Neural progenitor cell (in vitro differentiated cells): ENCODE results near the gene LGALS16. TPM values are rescaled to one million over a fixed set of nuclear protein-coding genes. Genes with fewer than 3 reads are reported as not detected.

Source experiments
- DNase-seq: peaks from one replicate; pipeline ENCODE4 v3.0.0-alpha.2; 2016; ENCODE audit warnings: low spot score
- H2AFZ ChIP-seq: fragments of 200-600 bp; sonication (generic); replicated peaks from 2 replicates; pipeline ENCODE4 v1.6.1; 2016; ENCODE audit warnings: antibody characterized with exemption
- H3F3A ChIP-seq: fragments of 200-600 bp; sonication (generic); 2 replicates; pipeline ENCODE4 v1.6.1; 2016; ENCODE audit warnings: antibody characterized with exemption, low read depth
- H3K27ac ChIP-seq: fragments of 200-600 bp; sonication (generic); 2 replicates; pipeline ENCODE4 v1.5.1; 2016; ENCODE audit warnings: mild to moderate bottlenecking
- H3K27me3 ChIP-seq: fragments of 200-600 bp; sonication (generic); 2 replicates; pipeline ENCODE4 v1.6.1; 2016; ENCODE audit warnings: mild to moderate bottlenecking, moderate library complexity
- H3K36me3 ChIP-seq: fragments of 200-600 bp; sonication (generic); 2 replicates; pipeline ENCODE4 v1.5.1; 2016
- H3K4me1 ChIP-seq: fragments of 200-600 bp; sonication (generic); 2 replicates; pipeline ENCODE4 v1.6.1; 2016; ENCODE audit warnings: mixed run types
- H3K4me2 ChIP-seq: fragments of 200-600 bp; sonication (generic); 2 replicates; pipeline ENCODE4 v1.6.1; 2016
- H3K4me3 ChIP-seq: fragments of 200-600 bp; sonication (generic); 2 replicates; pipeline ENCODE4 v1.5.1; 2016
- H3K79me2 ChIP-seq: fragments of 200-600 bp; sonication (generic); 2 replicates; pipeline ENCODE4 v1.6.1; 2016; ENCODE audit warnings: low read depth
- H3K9ac ChIP-seq: fragments of 200-600 bp; sonication (generic); 2 replicates; pipeline ENCODE4 v1.6.1; 2016
- H3K9me3 ChIP-seq: fragments of 200-600 bp; sonication (generic); 2 replicates; pipeline ENCODE4 v1.5.1; 2016; ENCODE audit warnings: low read depth
- H4K20me1 ChIP-seq: fragments of 200-600 bp; sonication (generic); 2 replicates; pipeline ENCODE4 v1.6.1; 2016; ENCODE audit warnings: low read depth
- H3K27ac Mint-ChIP-seq: 3 replicates; pipeline ENCODE4 v1.8.0; 2021; ENCODE audit warnings: mixed read lengths
- H3K27me3 Mint-ChIP-seq: 2 replicates; pipeline ENCODE4 v1.8.0; 2022; ENCODE audit warnings: low read depth, mild to moderate bottlenecking, inconsistent platforms, moderate library complexity, mixed read lengths; ENCODE audit not compliant: insufficient read depth
- H3K36me3 Mint-ChIP-seq: 3 replicates; pipeline ENCODE4 v1.8.0; 2021; ENCODE audit warnings: mixed read lengths
- H3K4me1 Mint-ChIP-seq: 3 replicates; pipeline ENCODE4 v1.8.0; 2021; ENCODE audit warnings: mixed read lengths
- H3K4me3 Mint-ChIP-seq: 3 replicates; pipeline ENCODE4 v1.8.0; 2021; ENCODE audit warnings: mild to moderate bottlenecking, moderate library complexity, mixed read lengths
- H3K9me3 Mint-ChIP-seq: 3 replicates; pipeline ENCODE4 v1.8.0; 2020; ENCODE audit warnings: mixed read lengths
- EZH2 ChIP-seq: fragments of 200-600 bp; sonication (generic); IDR thresholded peaks from 2 replicates; pipeline ENCODE4 v1.6.1; 2017; ENCODE audit warnings: antibody characterized with exemption, mild to moderate bottlenecking, moderate library complexity
- EZH2phosphoT487 ChIP-seq: fragments of 200-600 bp; sonication (generic); IDR thresholded peaks from 2 replicates; pipeline ENCODE4 v1.6.1; 2017; ENCODE audit warnings: antibody characterized with exemption
- total RNA-seq: library from RNA; depleted of rRNA; stranded (reverse); fragments of >200 nt; gene quantifications from 2 replicates; pipeline ENCODE4 v1.2.3, GENCODE V29; 2015; ENCODE audit warnings: low replicate concordance
- TF ChIP-seq, protein P1 (sequence below): fragments of 200-600 bp; sonication (generic); IDR thresholded peaks from 2 replicates; pipeline ENCODE4 v1.5.1; 2017; ENCODE audit warnings: antibody characterized with exemption, mild to moderate bottlenecking

LGALS16 gene
- total RNA-seq, 1 donor from 2014 or later, result not detected

GRCh38 chr19:39641773-39642172 lies 13.9 kb upstream of the LGALS16 start:
- Mint-ChIP-seq H3K9me3 (no peaks in the 10 kb centered on the region), H3K4me3 (no peak overlapping the region), H3K27ac (no peak overlapping the region), H3K4me1 (no peaks in the 10 kb centered on the region), H3K36me3 (no peaks in the 10 kb centered on the region), H3K27me3 (peaks cover 19% of the 10 kb centered on the region)
- H3K4me3 ChIP-seq, result no peak overlapping the region
- H3K9ac ChIP-seq, result no peak overlapping the region
- TF ChIP-seq EZH2phosphoT487, result no peak
- TF ChIP-seq EZH2, result no peak
- TF ChIP-seq, protein P1, sequence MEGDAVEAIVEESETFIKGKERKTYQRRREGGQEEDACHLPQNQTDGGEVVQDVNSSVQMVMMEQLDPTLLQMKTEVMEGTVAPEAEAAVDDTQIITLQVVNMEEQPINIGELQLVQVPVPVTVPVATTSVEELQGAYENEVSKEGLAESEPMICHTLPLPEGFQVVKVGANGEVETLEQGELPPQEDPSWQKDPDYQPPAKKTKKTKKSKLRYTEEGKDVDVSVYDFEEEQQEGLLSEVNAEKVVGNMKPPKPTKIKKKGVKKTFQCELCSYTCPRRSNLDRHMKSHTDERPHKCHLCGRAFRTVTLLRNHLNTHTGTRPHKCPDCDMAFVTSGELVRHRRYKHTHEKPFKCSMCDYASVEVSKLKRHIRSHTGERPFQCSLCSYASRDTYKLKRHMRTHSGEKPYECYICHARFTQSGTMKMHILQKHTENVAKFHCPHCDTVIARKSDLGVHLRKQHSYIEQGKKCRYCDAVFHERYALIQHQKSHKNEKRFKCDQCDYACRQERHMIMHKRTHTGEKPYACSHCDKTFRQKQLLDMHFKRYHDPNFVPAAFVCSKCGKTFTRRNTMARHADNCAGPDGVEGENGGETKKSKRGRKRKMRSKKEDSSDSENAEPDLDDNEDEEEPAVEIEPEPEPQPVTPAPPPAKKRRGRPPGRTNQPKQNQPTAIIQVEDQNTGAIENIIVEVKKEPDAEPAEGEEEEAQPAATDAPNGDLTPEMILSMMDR, result no peak
- H3K4me2 ChIP-seq, result no peak overlapping the region
- H3F3A ChIP-seq, result no peaks in the 10 kb centered on the region
- DNase-seq, result no peak
- no peaks in the 10 kb centered on the region for H4K20me1 ChIP-seq
- peaks cover 24% of the 10 kb centered on the region for H3K27me3 ChIP-seq
- H3K9me3 ChIP-seq, result no peaks in the 10 kb centered on the region
- H3K36me3 ChIP-seq, result no peaks in the 10 kb centered on the region
- no peak overlapping the region for H3K27ac ChIP-seq
- no peak overlapping the region for H2AFZ ChIP-seq
- no peaks in the 10 kb centered on the region for H3K79me2 ChIP-seq
- H3K4me1 ChIP-seq, result no peaks in the 10 kb centered on the region

DNA sequence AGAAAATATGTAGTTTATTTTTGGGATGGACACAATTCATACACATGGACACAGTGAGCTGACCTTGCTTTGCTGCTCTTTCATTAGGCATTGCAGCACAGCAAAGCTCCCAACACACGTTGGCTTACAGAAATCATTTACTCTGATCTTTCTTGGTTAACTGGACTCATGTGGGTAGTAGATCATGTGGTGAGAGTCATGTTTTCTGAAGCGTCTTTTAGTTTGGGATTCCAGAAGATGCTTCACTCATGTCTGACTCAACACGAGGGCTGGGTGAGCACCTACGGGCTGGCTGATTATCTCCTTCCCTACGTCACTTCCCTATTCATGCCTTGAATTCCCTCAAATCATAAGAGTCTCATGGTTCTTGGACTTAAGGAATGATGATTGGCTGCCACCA lies 12.1 kb upstream of the LGALS16 start:
- no peak overlapping the region for H3K4me3 ChIP-seq
- peaks cover 20% of the 10 kb centered on the region for H3K27me3 Mint-ChIP-seq

DNA sequence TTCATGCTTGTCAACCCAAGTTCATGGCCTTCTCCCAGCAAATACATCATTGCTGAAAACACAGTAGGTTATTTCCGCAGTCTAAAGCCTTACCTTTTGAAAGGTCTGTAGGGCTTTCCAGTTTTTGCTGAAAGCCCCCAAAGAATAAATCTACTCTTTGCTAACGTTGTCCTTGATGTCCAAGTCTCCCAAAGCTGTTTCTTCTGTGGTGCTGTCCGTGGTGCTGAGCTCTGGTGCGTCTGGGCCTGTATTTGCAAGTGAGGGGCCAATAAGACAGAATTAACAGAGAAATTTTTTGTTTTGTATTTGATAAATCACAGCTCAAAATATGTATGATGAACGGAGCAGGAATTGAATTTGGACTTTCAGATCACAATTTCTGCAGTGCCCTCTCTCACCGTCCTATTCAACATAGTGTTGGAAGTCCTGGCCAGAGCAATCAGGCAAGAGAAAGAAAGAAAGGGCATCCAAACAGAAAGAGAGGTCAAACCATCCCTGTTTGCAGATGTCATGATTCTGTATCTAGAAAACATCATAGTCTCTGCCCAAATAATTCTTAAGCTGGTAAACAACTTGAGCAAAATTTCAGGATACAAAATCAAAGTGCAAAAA lies 9.8 kb upstream of the LGALS16 start:
- no peak overlapping the region for H3K27ac Mint-ChIP-seq
- Histone ChIP-seq H2AFZ (no peak overlapping the region), H3K4me2 (no peak overlapping the region), H3K79me2 (no peaks in the 10 kb centered on the region), H3F3A (no peaks in the 10 kb centered on the region), H3K4me3 (no peak overlapping the region), H3K9ac (no peak overlapping the region), H3K27ac (no peak overlapping the region), H4K20me1 (no peaks in the 10 kb centered on the region), H3K9me3 (no peaks in the 10 kb centered on the region), H3K36me3 (no peaks in the 10 kb centered on the region), H3K4me1 (no peaks in the 10 kb centered on the region), H3K27me3 (peaks cover 16% of the 10 kb centered on the region)
- DNase-seq, result peak; percentile 48
- no peaks in the 10 kb centered on the region for H3K9me3 Mint-ChIP-seq
- no peaks in the 10 kb centered on the region for H3K4me1 Mint-ChIP-seq
- TF ChIP-seq EZH2 (no peak), EZH2phosphoT487 (no peak)
- TF ChIP-seq, protein P1, result no peak
- H3K27me3 Mint-ChIP-seq, result peaks cover 11% of the 10 kb centered on the region
- no peaks in the 10 kb centered on the region for H3K36me3 Mint-ChIP-seq
- H3K4me3 Mint-ChIP-seq, result no peak overlapping the region

More for the DNA sequence above, 12.1 kb upstream of the LGALS16 start:
- H4K20me1 ChIP-seq, result no peaks in the 10 kb centered on the region
- DNase-seq, result no peak
- no peak for TF ChIP-seq EZH2phosphoT487
- no peak for TF ChIP-seq EZH2
- TF ChIP-seq, protein P1, result no peak
- H3K79me2 ChIP-seq, result no peaks in the 10 kb centered on the region
- no peaks in the 10 kb centered on the region for H3K9me3 Mint-ChIP-seq
- no peak overlapping the region for H3K27ac Mint-ChIP-seq
- H3K36me3 Mint-ChIP-seq, result no peaks in the 10 kb centered on the region
- no peaks in the 10 kb centered on the region for H3K4me1 Mint-ChIP-seq
- H3F3A ChIP-seq, result no peaks in the 10 kb centered on the region
- no peaks in the 10 kb centered on the region for H3K9me3 ChIP-seq
- peaks cover 23% of the 10 kb centered on the region for H3K27me3 ChIP-seq
- no peaks in the 10 kb centered on the region for H3K4me1 ChIP-seq
- H3K4me2 ChIP-seq, result no peak overlapping the region
- H2AFZ ChIP-seq, result no peak overlapping the region
- no peak overlapping the region for H3K4me3 Mint-ChIP-seq
- no peak overlapping the region for H3K9ac ChIP-seq
- H3K27ac ChIP-seq, result no peak overlapping the region
- H3K36me3 ChIP-seq, result no peaks in the 10 kb centered on the region
